Smooth muscle cell (in vitro differentiated cells): Measurements from ENCODE around the gene PTPN7. TPM values are rescaled to one million over a fixed set of nuclear protein-coding genes. Genes with fewer than 3 reads are reported as not detected.
"Not testable (repeated sequence)": the region's sequence is repeated elsewhere in the genome, so short reads cannot be mapped to it uniquely, and the experiment has no call there.

Source experiments
- DNase-seq: peaks from one replicate; lab custom pipeline; 2025; ENCODE audit not compliant: unreplicated experiment; lab: John Stamatoyannopoulos, UW
- H2AFZ ChIP-seq: fragments of 200-600 bp; sonication (generic); 2 replicates; pipeline ENCODE4 v1.6.0; 2016; ENCODE audit warnings: antibody characterized with exemption, low read depth, mild to moderate bottlenecking
- H3F3A ChIP-seq: fragments of 200-600 bp; sonication (generic); 2 replicates; pipeline ENCODE4 v1.6.0; 2017; ENCODE audit warnings: antibody characterized with exemption, low read depth
- H3K27ac ChIP-seq: fragments of 200-600 bp; sonication (generic); 2 replicates; pipeline ENCODE4 v1.5.1; 2016; ENCODE audit warnings: low read depth, mild to moderate bottlenecking
- H3K27me3 ChIP-seq: fragments of 200-600 bp; sonication (generic); 2 replicates; pipeline ENCODE4 v1.6.1; 2016; ENCODE audit warnings: low read depth, mild to moderate bottlenecking
- H3K36me3 ChIP-seq: fragments of 200-600 bp; sonication (generic); 2 replicates; pipeline ENCODE4 v1.5.1; 2016; ENCODE audit warnings: low read depth
- H3K4me1 ChIP-seq: fragments of 200-600 bp; sonication (generic); 2 replicates; pipeline ENCODE4 v1.5.1; 2016; ENCODE audit warnings: low read depth
- H3K4me2 ChIP-seq: fragments of 200-600 bp; sonication (generic); 2 replicates; pipeline ENCODE4 v1.6.0; 2016; ENCODE audit warnings: mild to moderate bottlenecking
- H3K4me3 ChIP-seq: fragments of 200-600 bp; sonication (generic); 2 replicates; pipeline ENCODE4 v1.5.1; 2016; ENCODE audit warnings: mild to moderate bottlenecking
- H3K79me2 ChIP-seq: fragments of 200-600 bp; sonication (generic); 2 replicates; pipeline ENCODE4 v1.6.0; 2016; ENCODE audit warnings: low read depth, mild to moderate bottlenecking
- H3K9ac ChIP-seq: fragments of 200-600 bp; sonication (generic); 2 replicates; pipeline ENCODE4 v1.6.0; 2016; ENCODE audit warnings: low read depth
- H3K9me3 ChIP-seq: fragments of 200-600 bp; sonication (generic); replicated peaks from 2 replicates; pipeline ENCODE4 v1.5.1; 2016; ENCODE audit warnings: low read depth
- H4K20me1 ChIP-seq: fragments of 200-600 bp; sonication (generic); 2 replicates; pipeline ENCODE4 v1.6.0; 2016; ENCODE audit warnings: low read depth
- CTCF ChIP-seq: fragments of 200-600 bp; sonication (generic); IDR thresholded peaks from 2 replicates; pipeline ENCODE4 v1.5.1; 2017; ENCODE audit warnings: borderline replicate concordance, mild to moderate bottlenecking, antibody characterized with exemption; ENCODE audit not compliant: insufficient read depth, poor library complexity, severe bottlenecking
- WGBS: methylation state at CpG from one replicate; pipeline ENCODE4 v1.1.7; 2016; ENCODE audit warnings: low lambda C conversion rate; 5-methylcytosine and 5-hydroxymethylcytosine counted together
- polyA plus RNA-seq: library from polyadenylated mRNA; unstranded; fragments of >200 nt; fragmentation: Nextera tagmentation; extraction: Ambion mirVana; gene quantifications from 2 replicates; pipeline ENCODE4 v1.2.1, GENCODE V29; 2016
- total RNA-seq: library from RNA; depleted of rRNA; stranded (reverse); fragments of >200 nt; gene quantifications from 2 replicates; pipeline ENCODE4 v1.2.3, GENCODE V29; 2014

PTPN7 gene
- total and polyA plus RNA-seq, 2 experiments from 2014 or later, result not detected

GRCh38 chr1:202113690-202114300 lies 46.6 kb downstream of the PTPN7 start:
- WGBS, result 40% methylated on average over 2 of the region's 2 CpGs
- DNase-seq, result no peak
- H3K9ac ChIP-seq, result no peak overlapping the region
- no peak overlapping the region for H3K27ac ChIP-seq
- no peak for TF ChIP-seq CTCF
- H3K36me3 ChIP-seq, result no peaks in the 10 kb centered on the region
- no peak overlapping the region for H3K4me2 ChIP-seq
- no peak overlapping the region for H2AFZ ChIP-seq
- no peaks in the 10 kb centered on the region for H3K79me2 ChIP-seq
- no peaks in the 10 kb centered on the region for H4K20me1 ChIP-seq
- H3K9me3 ChIP-seq, result no peaks in the 10 kb centered on the region
- H3K4me1 ChIP-seq, result no peaks in the 10 kb centered on the region
- H3K4me3 ChIP-seq, result no peak overlapping the region
- H3K27me3 ChIP-seq, result no peaks in the 10 kb centered on the region
- no peaks in the 10 kb centered on the region for H3F3A ChIP-seq

GRCh38 chr1:202112859-202113689 lies 47.3 kb downstream of the PTPN7 start:
- Histone ChIP-seq H3K9me3 (no peaks in the 10 kb centered on the region), H3K9ac (no peak overlapping the region), H3K27ac (no peak overlapping the region), H3K36me3 (no peaks in the 10 kb centered on the region), H3F3A (no peaks in the 10 kb centered on the region), H3K4me3 (no peak overlapping the region), H3K4me2 (no peak overlapping the region), H3K79me2 (no peaks in the 10 kb centered on the region), H3K4me1 (no peaks in the 10 kb centered on the region), H2AFZ (no peak overlapping the region), H3K27me3 (no peaks in the 10 kb centered on the region), H4K20me1 (no peaks in the 10 kb centered on the region)
- DNase-seq, result no peak
- no peak for TF ChIP-seq CTCF
- WGBS, result 45% methylated on average over 5 of the region's 5 CpGs

GRCh38 chr1:202111589-202111988 lies 48.8 kb downstream of the PTPN7 start:
- not testable (repeated sequence) for H3K27me3 ChIP-seq, H3K79me2 ChIP-seq, H3K9ac ChIP-seq, H3K27ac ChIP-seq, H3K9me3 ChIP-seq, H3K4me1 ChIP-seq, DNase-seq, H3K36me3 ChIP-seq, H3K4me2 ChIP-seq, H3K4me3 ChIP-seq, H3F3A ChIP-seq, H4K20me1 ChIP-seq, H2AFZ ChIP-seq
- WGBS, result 91% methylated on average over 7 of the region's 7 CpGs

- peaks cover 7% of the 10 kb centered on the region for H3K4me1 ChIP-seq
- H2AFZ ChIP-seq, result no peak overlapping the region
- no peak for DNase-seq
- no peak overlapping the region for H3K4me2 ChIP-seq
- no peak overlapping the region for H3K4me3 ChIP-seq
- no peaks in the 10 kb centered on the region for H3F3A ChIP-seq
- no peaks in the 10 kb centered on the region for H3K79me2 ChIP-seq
- H3K36me3 ChIP-seq, result no peaks in the 10 kb centered on the region
- WGBS, result 85% methylated on average over 3 of the region's 3 CpGs
- H3K27me3 ChIP-seq, result no peaks in the 10 kb centered on the region
- no peak for TF ChIP-seq CTCF
- H3K9me3 ChIP-seq, result no peaks in the 10 kb centered on the region
- H4K20me1 ChIP-seq, result no peaks in the 10 kb centered on the region
- H3K27ac ChIP-seq, result no peak overlapping the region
- H3K9ac ChIP-seq, result no peak overlapping the region
These were observed 49.4 kb downstream of the PTPN7 start for GRCh38 chr1:202110977-202111376.
